K562 (cell line): ENCODE results near the gene GNAZ. TPM values are rescaled to one million over a fixed set of nuclear protein-coding genes. Genes with fewer than 3 reads are reported as not detected.

Experiments used
- POLR2A ChIP-seq: fragments of 450-650 bp; conservative IDR thresholded peaks from 2 replicates; pipeline ENCODE4 v1.6.1; 2016
- TGIF2 ChIP-seq: sonication (generic); formaldehyde crosslinking; IDR thresholded peaks from 2 replicates; pipeline ENCODE4 v1.8.1; 2022; ENCODE audit warnings: mild to moderate bottlenecking, missing genetic modification reagents, moderate library complexity
- THRA ChIP-seq: fragments of 450-650 bp; IDR thresholded peaks from 2 replicates; pipeline ENCODE4 v1.6.1; 2017; ENCODE audit warnings: mild to moderate bottlenecking, moderate library complexity
- ZFP36 ChIP-seq: fragments of 150-350 bp; IDR thresholded peaks from 2 replicates; pipeline ENCODE4 v1.6.1; 2018; ENCODE audit warnings: low read length, low read depth; ENCODE audit not compliant: partially characterized antibody
- ZNF24 ChIP-seq: fragments of 450-650 bp; IDR thresholded peaks from 2 replicates; pipeline ENCODE4 v1.6.1; 2016
- ZNF785 ChIP-seq: fragments of 250-450 bp; sonication (Bioruptor Pico); IDR thresholded peaks from 2 replicates; pipeline ENCODE4 v1.4.0; 2020; ENCODE audit warnings: mild to moderate bottlenecking
- polyA plus RNA-seq, 8 experiments: library from polyadenylated mRNA; depleted of rRNA in 4 of 8; stranded (reverse) in 5 of 8; unstranded in 3 of 8; fragments of >200 nt; fragmentation: Nextera tagmentation in 2 of 8; fragmentation: Illumina TruSeq in 1 of 8; extraction: Ambion mirVana in 2 of 8; extraction: Trizol in 1 of 8; gene quantifications; 2 replicates each; pipeline versions ENCODE4 v1.2.1 to v1.2.3, GENCODE V29; 2011 to 2014; ENCODE audit warnings: inconsistent platforms in 1 of 8, missing spikeins in 1 of 8
- total RNA-seq, 7 experiments: library from RNA; depleted of rRNA in 6 of 7; stranded (reverse); fragments of >200 nt in 6 of 7; fragmentation: Illumina TruSeq in 2 of 7; extraction: Trizol in 2 of 7; gene quantifications; 2 replicates each; pipeline versions ENCODE4 v1.2.1 to v1.2.3, GENCODE V29; 2011 to 2021; ENCODE audit warnings: low replicate concordance in 1 of 7
- TF ChIP-seq, protein P1 (sequence below), 2 experiments: fragments of 450-650 bp; IDR thresholded peaks; 2 replicates each; pipeline ENCODE4 v1.6.1; 2016; ENCODE audit warnings: mild to moderate bottlenecking in 2 of 2, borderline replicate concordance in 1 of 2, low read depth in 1 of 2, moderate library complexity in 1 of 2
- TF ChIP-seq, protein P2 (sequence below): fragments of 250-450 bp; sonication (Bioruptor Pico); IDR thresholded peaks from 2 replicates; pipeline ENCODE4 v1.9.0; 2021; ENCODE audit warnings: mild to moderate bottlenecking, inconsistent platforms
- TF ChIP-seq, protein P3 (sequence below): fragments of 250-450 bp; sonication (Bioruptor Pico); IDR thresholded peaks from 2 replicates; pipeline ENCODE4 v1.5.0; 2020; ENCODE audit warnings: mild to moderate bottlenecking, borderline replicate concordance
- TF ChIP-seq, protein P4 (sequence below): fragments of 150-350 bp; conservative IDR thresholded peaks from 2 replicates; pipeline ENCODE4 v1.6.1; 2014; ENCODE audit warnings: low read length

Gene GNAZ
- total and polyA plus RNA-seq, 9 of the 15 experiments (the other 6 are each of a cell fraction or from before 2014, with no cell fraction given), result 0.04 to 0.22 (median 0.13) TPM; not detected in 3

GRCh38 chr22:23053912-23054530, 16.3 kb upstream of the GNAZ start (continued):
- TF ChIP-seq, protein P1, sequence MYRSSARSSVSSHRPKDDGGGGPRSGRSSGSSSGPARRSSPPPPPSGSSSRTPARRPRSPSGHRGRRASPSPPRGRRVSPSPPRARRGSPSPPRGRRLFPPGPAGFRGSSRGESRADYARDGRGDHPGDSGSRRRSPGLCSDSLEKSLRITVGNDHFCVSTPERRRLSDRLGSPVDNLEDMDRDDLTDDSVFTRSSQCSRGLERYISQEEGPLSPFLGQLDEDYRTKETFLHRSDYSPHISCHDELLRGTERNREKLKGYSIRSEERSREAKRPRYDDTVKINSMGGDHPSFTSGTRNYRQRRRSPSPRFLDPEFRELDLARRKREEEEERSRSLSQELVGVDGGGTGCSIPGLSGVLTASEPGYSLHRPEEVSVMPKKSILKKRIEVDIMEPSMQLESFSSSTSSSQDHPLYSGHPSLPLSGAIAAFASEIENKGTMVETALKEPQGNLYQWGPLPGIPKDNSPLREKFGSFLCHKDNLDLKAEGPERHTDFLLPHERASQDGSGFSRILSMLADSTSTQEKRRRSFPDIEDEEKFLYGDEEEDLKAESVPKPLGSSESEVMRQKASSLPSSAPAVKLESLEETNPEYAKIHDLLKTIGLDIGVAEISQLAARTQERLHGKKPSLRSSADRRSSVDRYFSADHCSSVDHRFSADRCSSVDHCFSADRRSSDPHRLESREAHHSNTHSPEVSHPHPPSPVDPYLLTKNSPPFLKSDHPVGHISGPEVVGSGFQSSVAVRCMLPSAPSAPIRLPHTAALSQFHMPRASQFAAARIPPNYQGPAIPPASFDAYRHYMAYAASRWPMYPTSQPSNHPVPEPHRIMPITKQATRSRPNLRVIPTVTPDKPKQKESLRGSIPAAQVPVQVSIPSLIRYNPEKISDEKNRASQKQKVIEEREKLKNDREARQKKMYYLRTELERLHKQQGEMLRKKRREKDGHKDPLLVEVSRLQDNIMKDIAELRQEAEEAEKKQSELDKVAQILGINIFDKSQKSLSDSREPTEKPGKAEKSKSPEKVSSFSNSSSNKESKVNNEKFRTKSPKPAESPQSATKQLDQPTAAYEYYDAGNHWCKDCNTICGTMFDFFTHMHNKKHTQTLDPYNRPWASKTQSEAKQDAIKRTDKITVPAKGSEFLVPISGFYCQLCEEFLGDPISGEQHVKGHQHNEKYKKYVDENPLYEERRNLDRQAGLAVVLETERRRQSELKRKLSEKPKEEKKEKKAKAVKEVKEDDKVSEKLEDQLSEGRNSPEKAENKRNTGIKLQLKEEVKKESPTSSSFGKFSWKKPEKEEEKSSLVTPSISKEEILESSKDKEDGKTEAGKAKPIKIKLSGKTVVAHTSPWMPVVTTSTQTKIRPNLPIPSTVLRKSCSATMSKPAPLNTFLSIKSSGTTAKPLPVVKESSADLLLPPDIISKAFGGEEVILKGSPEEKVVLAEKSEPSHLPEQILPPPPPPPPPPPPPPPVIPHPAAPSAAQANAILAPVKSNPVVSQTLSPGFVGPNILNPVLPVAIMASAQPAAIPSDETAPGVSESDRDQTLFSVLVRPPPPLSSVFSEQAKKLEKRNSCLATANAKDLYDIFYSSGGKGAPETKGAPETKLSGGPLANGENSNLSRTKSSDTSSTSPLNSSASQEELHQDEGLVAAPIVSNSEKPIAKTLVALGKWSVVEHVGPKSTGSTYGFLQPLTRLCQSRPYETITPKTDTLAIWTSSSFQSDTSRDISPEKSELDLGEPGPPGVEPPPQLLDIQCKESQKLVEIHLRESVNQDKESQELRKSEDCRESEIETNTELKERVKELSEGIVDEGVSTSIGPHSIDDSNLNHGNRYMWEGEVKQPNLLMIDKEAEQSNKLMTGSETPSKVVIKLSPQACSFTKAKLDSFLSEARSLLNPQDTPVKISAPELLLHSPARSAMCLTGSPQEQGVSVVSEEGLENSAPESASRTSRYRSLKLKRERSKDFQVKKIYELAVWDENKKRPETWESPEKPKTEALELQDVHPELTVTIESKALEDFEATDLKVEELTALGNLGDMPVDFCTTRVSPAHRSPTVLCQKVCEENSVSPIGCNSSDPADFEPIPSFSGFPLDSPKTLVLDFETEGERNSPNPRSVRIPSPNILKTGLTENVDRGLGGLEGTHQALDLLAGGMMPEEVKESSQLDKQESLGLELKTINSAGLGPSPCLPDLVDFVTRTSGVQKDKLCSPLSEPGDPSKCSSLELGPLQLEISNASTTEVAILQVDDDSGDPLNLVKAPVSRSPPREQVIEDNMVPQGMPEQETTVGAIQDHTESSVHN (IDR thresholded peaks at IDR 0.05; ENCODE audit: borderline replicate concordance in 1 of 2, low read depth in 1 of 2), result no peak
- TF ChIP-seq ZNF24 (no peak), THRA (no peak), ZNF785 (CRISPR knock-in tag) (no peak), ZFP36 (no peak), POLR2A (no peak), TGIF2 (no peak)
- TF ChIP-seq, protein P2, sequence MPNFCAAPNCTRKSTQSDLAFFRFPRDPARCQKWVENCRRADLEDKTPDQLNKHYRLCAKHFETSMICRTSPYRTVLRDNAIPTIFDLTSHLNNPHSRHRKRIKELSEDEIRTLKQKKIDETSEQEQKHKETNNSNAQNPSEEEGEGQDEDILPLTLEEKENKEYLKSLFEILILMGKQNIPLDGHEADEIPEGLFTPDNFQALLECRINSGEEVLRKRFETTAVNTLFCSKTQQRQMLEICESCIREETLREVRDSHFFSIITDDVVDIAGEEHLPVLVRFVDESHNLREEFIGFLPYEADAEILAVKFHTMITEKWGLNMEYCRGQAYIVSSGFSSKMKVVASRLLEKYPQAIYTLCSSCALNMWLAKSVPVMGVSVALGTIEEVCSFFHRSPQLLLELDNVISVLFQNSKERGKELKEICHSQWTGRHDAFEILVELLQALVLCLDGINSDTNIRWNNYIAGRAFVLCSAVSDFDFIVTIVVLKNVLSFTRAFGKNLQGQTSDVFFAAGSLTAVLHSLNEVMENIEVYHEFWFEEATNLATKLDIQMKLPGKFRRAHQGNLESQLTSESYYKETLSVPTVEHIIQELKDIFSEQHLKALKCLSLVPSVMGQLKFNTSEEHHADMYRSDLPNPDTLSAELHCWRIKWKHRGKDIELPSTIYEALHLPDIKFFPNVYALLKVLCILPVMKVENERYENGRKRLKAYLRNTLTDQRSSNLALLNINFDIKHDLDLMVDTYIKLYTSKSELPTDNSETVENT, result no peak
- TF ChIP-seq, protein P3, sequence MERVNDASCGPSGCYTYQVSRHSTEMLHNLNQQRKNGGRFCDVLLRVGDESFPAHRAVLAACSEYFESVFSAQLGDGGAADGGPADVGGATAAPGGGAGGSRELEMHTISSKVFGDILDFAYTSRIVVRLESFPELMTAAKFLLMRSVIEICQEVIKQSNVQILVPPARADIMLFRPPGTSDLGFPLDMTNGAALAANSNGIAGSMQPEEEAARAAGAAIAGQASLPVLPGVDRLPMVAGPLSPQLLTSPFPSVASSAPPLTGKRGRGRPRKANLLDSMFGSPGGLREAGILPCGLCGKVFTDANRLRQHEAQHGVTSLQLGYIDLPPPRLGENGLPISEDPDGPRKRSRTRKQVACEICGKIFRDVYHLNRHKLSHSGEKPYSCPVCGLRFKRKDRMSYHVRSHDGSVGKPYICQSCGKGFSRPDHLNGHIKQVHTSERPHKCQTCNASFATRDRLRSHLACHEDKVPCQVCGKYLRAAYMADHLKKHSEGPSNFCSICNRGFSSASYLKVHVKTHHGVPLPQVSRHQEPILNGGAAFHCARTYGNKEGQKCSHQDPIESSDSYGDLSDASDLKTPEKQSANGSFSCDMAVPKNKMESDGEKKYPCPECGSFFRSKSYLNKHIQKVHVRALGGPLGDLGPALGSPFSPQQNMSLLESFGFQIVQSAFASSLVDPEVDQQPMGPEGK (CRISPR knock-in tag), result no peak
- TF ChIP-seq, protein P4, sequence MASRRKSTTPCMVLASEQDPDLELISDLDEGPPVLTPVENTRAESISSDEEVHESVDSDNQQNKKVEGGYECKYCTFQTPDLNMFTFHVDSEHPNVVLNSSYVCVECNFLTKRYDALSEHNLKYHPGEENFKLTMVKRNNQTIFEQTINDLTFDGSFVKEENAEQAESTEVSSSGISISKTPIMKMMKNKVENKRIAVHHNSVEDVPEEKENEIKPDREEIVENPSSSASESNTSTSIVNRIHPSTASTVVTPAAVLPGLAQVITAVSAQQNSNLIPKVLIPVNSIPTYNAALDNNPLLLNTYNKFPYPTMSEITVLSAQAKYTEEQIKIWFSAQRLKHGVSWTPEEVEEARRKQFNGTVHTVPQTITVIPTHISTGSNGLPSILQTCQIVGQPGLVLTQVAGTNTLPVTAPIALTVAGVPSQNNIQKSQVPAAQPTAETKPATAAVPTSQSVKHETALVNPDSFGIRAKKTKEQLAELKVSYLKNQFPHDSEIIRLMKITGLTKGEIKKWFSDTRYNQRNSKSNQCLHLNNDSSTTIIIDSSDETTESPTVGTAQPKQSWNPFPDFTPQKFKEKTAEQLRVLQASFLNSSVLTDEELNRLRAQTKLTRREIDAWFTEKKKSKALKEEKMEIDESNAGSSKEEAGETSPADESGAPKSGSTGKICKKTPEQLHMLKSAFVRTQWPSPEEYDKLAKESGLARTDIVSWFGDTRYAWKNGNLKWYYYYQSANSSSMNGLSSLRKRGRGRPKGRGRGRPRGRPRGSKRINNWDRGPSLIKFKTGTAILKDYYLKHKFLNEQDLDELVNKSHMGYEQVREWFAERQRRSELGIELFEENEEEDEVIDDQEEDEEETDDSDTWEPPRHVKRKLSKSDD, result no peak
